ENCODE measurements around the gene EEF1AKMT1. TPM values are rescaled to one million over a fixed set of nuclear protein-coding genes. Genes with fewer than 3 reads are reported as not detected.

The EEF1AKMT1 gene
- total RNA-seq, 4 donors from 2014 or later, result 7.4 to 20.0 (median 13.4) TPM

GRCh38 chr13:20706661-20707060 is 67.1 kb downstream of the EEF1AKMT1 start:
- TF ChIP-seq CTCF (IDR thresholded peaks at IDR 0.05), result no peak
- ATAC-seq (ENCODE audit: low FRiP score) (no peak), DNase-seq (ENCODE audit: low spot score) (no peak)

- ATAC-seq (ENCODE audit: low FRiP score), result no peak
- no peak for TF ChIP-seq CTCF (IDR thresholded peaks at IDR 0.05)
Observed at GRCh38 chr13:20704459-20705069, 69.2 kb downstream of the EEF1AKMT1 start.

DNA sequence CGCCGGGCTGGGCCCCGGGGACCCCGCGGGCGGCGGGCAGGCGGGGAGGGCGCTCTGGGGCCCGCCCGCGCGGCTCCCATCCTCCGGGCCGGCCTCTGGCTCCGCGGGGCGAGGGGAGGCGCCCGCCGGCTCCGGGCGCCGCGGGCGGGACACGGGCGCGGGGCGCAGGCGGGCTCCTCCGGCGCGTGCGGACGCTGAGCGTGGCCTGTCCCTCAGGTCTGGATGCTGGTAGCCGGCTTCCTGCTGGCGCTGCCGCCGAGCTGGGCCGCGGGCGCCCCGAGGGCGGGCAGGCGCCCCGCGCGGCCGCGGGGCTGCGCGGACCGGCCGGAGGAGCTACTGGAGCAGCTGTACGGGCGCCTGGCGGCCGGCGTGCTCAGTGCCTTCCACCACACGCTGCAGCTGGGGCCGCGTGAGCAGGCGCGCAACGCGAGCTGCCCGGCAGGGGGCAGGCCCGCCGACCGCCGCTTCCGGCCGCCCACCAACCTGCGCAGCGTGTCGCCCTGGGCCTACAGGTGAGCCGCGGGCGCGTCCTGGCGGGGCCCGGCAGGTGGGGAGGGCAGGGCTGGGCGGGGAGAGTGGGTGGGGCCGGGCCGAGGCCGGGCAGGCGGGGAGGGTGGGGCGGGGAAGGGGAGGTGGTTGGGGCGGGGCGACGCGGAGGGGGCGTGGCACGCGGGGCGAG is 69.8 kb downstream of the EEF1AKMT1 start:
- TF ChIP-seq CTCF (IDR thresholded peaks at IDR 0.05), result peak in 2 of 3 donors; percentile 21 to 53
- ATAC-seq (ENCODE audit: low FRiP score) (peak; percentile 91), DNase-seq (ENCODE audit: low spot score) (no peak)

More at GRCh38 chr13:20704459-20705069, 69.2 kb downstream of the EEF1AKMT1 start:
- DNase-seq (ENCODE audit: low spot score), result no peak

- DNase-seq (ENCODE audit: low spot score) (no peak), ATAC-seq (ENCODE audit: low FRiP score) (peak; percentile 31)
- TF ChIP-seq CTCF (IDR thresholded peaks at IDR 0.05), result no peak
Observed at GRCh38 chr13:20702915-20703779, 70.6 kb downstream of the EEF1AKMT1 start, which contains the start of gene IL17D. IL17D (plus strand) TSS chr13:20703699; CDS start chr13:20704002, 303 bp downstream.

DNA sequence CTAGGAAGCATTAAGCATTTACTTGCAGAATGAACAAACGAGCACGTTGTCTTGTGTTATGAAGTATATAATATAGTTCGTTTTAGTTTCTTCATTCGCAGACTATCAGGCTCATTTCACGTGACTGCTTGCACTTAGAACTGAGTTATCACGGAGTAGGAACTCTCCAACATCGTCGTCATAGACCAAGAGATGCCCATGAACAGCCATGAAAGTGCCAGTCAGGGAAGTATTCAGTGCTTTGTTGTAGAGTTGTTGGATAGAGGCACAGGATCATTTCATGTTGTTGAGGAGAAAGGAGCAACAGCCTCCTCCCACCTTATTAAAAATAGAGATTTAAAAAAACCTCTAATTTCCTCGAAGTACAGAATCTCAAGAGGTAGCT is 71.2 kb downstream of the EEF1AKMT1 start:
- ATAC-seq (ENCODE audit: low FRiP score) (no peak), DNase-seq (ENCODE audit: low spot score) (no peak)
- TF ChIP-seq CTCF (IDR thresholded peaks at IDR 0.05), result no peak

GRCh38 chr13:20701461-20701860 is 72.3 kb downstream of the EEF1AKMT1 start:
- no peak for TF ChIP-seq CTCF (IDR thresholded peaks at IDR 0.05)
- DNase-seq (ENCODE audit: low spot score), result no peak
- ATAC-seq (ENCODE audit: low FRiP score), result no peak
